HL-60 (cell line): ENCODE data around the gene ZNF185.

ENCODE experiments used
- POLR2AphosphoS5 ChIP-seq: IDR thresholded peaks from 2 replicates; pipeline ENCODE4 v1.6.1; 2012; ENCODE audit warnings: low read depth
- TF ChIP-seq, protein P1 (sequence below): IDR thresholded peaks from one replicate; pipeline ENCODE4 v1.5.1; 2011; ENCODE audit warnings: low read length, control low read depth, inconsistent platforms; ENCODE audit not compliant: insufficient read depth
- TF ChIP-seq, protein P2 (sequence below): IDR thresholded peaks from 2 replicates; pipeline ENCODE4 v1.6.1; 2012; ENCODE audit warnings: low read depth; ENCODE audit not compliant: insufficient replicate concordance

DNA sequence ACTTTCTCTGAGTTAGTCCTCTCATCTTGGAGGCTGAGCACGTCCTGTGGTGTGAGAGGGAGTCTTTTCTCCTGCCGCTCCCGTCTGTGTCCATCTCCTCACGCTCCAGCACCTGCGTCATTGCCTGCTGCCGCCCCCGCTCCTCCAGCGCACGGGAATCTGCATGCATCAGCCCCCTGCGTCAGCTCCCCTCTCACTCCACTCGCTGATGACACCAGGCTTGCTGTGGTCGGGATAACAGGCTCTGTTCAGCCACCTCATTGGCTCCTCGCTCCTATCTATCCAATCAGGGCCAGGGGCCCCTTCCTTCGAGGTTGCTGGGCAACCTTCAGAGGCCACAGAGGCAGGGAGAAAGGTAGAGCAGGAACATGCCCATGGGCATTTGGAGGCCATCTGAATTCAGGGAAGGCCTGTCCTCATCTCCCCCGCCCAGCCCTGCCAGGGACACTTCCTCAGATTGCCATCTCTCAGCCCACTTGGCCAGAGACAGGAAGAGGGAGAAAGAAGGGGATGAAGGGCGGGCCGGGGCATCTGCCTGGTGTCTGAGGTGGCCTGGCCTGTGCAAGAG, 9.3 kb downstream of the ZNF185 start:
- TF ChIP-seq, protein P1, sequence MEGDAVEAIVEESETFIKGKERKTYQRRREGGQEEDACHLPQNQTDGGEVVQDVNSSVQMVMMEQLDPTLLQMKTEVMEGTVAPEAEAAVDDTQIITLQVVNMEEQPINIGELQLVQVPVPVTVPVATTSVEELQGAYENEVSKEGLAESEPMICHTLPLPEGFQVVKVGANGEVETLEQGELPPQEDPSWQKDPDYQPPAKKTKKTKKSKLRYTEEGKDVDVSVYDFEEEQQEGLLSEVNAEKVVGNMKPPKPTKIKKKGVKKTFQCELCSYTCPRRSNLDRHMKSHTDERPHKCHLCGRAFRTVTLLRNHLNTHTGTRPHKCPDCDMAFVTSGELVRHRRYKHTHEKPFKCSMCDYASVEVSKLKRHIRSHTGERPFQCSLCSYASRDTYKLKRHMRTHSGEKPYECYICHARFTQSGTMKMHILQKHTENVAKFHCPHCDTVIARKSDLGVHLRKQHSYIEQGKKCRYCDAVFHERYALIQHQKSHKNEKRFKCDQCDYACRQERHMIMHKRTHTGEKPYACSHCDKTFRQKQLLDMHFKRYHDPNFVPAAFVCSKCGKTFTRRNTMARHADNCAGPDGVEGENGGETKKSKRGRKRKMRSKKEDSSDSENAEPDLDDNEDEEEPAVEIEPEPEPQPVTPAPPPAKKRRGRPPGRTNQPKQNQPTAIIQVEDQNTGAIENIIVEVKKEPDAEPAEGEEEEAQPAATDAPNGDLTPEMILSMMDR: no peak
- TF ChIP-seq, protein P2, sequence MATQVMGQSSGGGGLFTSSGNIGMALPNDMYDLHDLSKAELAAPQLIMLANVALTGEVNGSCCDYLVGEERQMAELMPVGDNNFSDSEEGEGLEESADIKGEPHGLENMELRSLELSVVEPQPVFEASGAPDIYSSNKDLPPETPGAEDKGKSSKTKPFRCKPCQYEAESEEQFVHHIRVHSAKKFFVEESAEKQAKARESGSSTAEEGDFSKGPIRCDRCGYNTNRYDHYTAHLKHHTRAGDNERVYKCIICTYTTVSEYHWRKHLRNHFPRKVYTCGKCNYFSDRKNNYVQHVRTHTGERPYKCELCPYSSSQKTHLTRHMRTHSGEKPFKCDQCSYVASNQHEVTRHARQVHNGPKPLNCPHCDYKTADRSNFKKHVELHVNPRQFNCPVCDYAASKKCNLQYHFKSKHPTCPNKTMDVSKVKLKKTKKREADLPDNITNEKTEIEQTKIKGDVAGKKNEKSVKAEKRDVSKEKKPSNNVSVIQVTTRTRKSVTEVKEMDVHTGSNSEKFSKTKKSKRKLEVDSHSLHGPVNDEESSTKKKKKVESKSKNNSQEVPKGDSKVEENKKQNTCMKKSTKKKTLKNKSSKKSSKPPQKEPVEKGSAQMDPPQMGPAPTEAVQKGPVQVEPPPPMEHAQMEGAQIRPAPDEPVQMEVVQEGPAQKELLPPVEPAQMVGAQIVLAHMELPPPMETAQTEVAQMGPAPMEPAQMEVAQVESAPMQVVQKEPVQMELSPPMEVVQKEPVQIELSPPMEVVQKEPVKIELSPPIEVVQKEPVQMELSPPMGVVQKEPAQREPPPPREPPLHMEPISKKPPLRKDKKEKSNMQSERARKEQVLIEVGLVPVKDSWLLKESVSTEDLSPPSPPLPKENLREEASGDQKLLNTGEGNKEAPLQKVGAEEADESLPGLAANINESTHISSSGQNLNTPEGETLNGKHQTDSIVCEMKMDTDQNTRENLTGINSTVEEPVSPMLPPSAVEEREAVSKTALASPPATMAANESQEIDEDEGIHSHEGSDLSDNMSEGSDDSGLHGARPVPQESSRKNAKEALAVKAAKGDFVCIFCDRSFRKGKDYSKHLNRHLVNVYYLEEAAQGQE: no peak
- no peak for TF ChIP-seq POLR2AphosphoS5
